Superior temporal gyrus (tissue), 1 donor: ENCODE results near the gene MUC5AC.
"Not testable (repeated sequence)": the region's sequence is repeated elsewhere in the genome, so short reads cannot be mapped to it uniquely, and the experiment has no call there.

Source experiments
- DNase-seq: peaks from one replicate; pipeline ENCODE4 v3.0.0-alpha.2; 2016; ENCODE audit errors: extremely low spot score

Gene MUC5AC, protein sequence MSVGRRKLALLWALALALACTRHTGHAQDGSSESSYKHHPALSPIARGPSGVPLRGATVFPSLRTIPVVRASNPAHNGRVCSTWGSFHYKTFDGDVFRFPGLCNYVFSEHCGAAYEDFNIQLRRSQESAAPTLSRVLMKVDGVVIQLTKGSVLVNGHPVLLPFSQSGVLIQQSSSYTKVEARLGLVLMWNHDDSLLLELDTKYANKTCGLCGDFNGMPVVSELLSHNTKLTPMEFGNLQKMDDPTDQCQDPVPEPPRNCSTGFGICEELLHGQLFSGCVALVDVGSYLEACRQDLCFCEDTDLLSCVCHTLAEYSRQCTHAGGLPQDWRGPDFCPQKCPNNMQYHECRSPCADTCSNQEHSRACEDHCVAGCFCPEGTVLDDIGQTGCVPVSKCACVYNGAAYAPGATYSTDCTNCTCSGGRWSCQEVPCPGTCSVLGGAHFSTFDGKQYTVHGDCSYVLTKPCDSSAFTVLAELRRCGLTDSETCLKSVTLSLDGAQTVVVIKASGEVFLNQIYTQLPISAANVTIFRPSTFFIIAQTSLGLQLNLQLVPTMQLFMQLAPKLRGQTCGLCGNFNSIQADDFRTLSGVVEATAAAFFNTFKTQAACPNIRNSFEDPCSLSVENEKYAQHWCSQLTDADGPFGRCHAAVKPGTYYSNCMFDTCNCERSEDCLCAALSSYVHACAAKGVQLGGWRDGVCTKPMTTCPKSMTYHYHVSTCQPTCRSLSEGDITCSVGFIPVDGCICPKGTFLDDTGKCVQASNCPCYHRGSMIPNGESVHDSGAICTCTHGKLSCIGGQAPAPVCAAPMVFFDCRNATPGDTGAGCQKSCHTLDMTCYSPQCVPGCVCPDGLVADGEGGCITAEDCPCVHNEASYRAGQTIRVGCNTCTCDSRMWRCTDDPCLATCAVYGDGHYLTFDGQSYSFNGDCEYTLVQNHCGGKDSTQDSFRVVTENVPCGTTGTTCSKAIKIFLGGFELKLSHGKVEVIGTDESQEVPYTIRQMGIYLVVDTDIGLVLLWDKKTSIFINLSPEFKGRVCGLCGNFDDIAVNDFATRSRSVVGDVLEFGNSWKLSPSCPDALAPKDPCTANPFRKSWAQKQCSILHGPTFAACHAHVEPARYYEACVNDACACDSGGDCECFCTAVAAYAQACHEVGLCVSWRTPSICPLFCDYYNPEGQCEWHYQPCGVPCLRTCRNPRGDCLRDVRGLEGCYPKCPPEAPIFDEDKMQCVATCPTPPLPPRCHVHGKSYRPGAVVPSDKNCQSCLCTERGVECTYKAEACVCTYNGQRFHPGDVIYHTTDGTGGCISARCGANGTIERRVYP (N-terminal part only)

DNA sequence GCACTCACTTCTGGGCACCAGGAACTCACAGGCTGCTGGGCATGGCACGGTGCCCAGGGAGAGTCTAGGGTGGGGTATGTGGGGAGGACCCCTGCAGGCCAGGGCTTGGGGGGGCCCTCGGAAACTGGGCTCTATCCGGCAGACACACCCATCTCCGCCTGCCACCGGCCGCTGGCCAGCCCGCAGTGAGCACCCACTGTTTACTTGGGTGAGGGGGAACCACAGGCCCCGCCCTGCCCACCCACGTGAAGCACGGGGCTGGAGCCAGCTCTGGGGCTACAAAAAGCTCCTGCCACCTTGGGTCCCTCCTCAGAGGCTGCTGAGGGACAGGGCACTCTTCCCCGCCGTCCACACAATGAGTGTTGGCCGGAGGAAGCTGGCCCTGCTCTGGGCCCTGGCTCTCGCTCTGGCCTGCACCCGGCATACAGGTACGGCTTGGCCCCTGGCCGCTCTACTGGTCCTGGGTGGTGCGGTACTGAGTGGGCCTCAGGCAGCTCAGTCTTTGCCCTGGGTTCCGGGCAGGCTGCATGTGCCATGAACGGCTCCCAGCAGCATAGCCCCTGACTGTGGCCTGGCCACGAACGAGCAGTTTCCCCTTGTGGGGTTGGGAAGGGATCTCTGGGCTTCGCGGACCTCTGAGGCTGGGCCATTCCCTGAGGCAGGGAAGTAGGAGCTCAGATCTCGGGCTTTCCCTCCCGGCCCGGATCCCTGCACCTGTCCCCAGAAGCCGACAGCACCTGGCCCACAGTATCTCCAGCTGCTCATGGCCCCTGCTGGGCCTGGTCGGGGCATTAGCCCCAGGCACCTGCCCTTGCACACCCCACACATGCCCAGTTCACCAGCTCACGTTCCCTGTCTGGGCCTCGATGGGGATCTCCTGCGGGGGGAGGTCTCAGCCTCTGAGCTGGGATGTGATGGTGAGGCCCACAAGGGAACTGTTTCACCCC is at the start of gene MUC5AC:
Gene MUC5AC (plus strand): TSS at position 309 of the 947 bp plus-strand sequence. CDS start 47 bp downstream, at position 356.
- DNase-seq: no peak

DNA sequence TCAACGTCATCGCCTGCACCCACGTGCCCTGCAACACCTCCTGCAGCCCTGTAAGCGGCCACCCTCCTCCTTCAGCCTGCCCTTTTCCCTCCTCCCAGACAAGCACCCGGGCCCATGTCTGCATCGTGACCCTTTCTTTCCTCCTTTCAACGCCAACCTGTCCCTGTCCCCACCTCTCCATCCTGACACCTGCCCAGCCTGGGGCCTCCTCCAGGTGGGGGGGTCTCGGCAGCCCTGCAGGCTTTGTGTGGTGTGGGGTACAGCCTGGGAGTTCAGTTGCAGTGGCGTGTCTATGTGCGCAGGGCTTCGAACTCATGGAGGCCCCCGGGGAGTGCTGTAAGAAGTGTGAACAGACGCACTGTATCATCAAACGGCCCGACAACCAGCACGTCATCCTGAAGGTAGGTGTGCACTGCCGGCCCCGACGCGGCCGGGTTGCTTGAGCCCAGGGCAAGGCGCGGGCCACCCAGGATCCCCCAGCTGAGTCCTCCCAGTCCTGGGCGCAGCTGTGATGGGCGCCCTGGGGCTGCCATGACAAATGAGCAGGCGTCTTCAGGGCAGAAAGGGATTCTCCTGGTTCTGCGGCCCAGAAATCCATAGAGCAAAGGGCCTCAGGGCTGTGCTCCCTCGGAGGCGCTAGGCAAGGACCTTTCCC is 49.4 kb upstream of the MUC5AC start:
- no peak for DNase-seq

DNA sequence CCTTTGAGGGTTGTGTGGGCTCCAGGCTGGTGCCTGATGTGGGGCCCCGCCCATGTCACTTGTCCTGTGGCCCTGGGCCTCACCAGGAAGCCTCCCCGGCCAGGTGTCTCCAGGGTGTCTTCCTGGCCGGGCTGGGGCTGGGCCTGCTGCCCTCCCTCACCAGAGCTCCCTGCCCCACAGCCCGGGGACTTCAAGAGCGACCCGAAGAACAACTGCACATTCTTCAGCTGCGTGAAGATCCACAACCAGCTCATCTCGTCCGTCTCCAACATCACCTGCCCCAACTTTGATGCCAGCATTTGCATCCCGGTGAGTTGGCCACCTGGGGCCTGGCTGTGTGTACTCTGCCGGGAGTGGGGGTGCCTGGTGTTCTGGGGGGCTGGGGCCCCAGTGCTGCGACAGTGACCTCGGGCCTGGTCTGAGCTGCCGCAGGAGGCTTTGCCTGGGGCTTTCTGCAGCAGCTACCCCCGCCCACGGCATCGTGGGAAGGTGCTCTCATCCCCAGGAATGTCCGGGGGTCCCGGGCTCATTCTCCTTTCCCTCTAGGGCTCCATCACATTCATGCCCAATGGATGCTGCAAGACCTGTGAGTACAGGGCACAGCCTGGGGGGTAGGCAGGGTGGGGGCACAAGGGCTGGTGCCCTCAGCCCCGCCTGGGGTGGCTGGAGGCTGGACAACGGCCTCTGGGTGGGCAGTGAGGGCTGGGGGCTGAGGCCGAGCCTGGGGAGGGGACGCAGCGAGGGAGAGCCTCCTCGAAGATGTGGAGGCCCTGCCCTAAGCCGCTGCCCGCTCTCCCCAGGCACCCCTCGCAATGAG is 48.4 kb upstream of the MUC5AC start:
- DNase-seq: no peak

DNA sequence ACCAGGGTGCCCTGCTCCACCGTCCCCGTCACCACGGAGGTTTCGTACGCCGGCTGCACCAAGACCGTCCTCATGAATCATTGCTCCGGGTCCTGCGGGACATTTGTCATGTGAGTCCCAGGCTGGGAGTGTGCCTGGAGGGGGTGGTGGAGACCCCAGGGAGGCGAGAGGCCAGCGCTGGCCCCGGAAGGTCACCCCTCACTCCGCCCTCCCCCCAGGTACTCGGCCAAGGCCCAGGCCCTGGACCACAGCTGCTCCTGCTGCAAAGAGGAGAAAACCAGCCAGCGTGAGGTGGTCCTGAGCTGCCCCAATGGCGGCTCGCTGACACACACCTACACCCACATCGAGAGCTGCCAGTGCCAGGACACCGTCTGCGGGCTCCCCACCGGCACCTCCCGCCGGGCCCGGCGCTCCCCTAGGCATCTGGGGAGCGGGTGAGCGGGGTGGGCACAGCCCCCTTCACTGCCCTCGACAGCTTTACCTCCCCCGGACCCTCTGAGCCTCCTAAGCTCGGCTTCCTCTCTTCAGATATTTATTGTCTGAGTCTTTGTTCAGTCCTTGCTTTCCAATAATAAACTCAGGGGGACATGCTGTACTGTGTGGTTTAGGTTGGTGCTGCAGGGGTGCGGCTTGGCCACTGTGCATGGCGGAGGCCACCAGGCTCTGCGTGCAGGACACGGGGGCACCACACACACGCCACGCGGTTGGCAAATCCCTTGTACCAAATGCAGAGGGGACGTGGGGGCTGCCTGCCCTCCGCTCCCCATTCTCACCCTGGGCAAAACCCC is 47.6 kb upstream of the MUC5AC start:
- DNase-seq: no peak

DNA sequence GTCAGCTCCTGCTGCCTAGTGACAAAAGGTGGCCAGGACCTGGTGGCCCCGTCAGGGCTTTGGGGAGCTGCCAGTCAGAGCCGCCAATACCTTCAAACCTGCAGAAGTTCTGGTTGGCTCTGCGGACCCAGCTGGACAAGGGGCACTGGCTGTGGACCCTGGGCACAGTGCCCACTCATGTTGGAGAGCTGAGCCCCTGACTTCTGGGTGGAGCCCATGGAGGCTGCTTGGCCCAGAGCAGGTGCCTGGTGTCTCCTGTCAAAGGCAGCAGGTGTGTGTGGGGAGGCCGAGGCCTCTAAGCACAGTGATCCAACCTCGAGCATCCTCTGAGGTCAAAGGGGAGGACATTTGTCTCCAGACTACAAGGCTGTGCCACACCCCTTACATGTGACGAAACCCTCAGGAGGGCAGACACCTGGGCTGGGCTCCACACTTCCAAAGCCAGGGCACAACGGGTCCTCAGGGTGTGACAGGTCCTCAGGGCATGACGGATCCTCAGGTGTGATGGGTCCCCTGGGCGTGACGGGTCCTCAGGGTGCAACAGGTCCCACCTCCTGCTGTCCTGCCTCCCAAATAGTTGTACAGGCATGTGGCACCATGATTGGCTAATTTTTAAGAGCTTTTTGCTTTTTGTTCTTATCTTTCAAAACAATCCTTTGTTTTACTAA is 46.1 kb upstream of the MUC5AC start:
- DNase-seq: no peak

DNA sequence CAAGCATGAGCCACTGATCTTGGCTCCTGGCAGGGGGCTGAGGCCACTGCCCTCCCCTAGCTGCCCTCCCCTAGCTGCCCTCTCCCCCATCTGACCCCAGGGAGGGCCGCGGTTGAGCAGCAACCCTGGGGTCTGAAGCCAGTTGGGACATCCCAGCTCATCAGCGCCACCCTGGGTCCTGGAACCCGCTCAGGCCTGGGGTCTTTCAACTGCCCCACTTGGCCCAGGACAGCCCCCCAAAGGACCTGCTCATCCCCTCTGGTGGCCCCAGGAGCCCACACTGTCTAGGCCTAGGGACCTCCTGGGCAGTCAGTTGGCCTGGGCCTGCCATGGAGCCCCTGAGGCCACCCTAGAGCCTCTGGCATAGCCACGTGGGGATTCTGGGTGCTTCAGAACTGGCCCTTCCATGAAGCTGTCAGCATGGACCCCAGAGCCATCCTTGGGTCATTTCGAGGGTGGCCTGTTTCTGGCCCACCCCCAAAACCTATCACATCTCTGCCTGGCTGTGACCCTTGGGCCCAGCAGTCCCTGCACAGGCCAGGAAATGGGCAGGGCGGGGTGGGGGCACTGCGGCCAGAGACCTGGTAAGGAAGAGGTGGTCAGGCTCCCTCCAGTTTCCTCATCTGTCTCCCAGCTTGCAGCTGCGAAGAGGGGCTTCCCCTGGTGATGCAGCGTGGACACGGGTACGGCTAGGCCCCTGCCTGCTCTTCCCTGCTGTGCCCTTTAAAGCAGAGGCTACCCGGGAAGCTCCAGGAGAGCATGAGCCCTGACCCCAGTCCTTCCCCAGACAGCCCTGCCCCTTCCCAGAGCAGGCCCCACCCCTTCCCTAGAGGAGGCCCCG is 45.2 kb upstream of the MUC5AC start:
- no peak for DNase-seq

DNA sequence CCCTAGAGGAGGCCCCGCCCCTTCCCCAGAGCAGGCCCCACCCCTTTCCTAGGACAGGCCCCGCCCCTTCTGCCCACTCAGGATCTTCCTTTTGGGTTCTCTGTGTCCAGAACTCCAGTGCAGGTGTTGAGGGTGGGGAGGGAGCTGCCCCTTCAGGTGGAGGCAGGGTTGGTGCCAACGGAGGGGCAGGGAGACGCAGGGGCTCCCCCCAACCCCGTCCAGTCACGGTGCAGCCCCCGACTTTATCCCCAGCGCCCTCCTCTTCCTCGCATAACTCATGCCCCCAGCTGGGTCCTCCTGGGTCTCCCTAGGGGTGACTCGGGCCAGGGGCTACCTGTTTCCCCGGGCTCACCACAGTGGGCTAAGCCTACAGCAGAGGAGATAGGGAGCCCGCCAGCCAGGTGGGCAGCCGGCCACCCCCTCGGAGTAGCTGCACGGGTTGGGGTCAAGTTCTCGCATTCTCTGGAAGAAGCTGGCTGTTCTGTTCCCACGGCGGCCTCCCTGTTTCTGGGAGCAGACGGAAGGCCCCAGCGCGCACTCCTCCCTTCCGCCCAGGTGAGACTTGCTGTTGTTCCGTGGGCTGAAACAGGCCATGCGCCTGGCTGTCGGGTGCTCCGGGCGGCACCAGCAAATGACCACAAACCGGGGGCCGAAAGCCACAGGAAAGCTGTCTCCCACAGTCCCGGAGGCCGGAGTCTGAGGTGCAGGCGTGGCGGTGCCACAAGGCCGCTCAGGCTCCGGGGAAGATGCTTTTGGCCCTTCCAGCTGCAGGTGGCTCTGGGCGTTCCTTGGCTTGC is 44.1 kb upstream of the MUC5AC start:
- DNase-seq: no peak

DNA sequence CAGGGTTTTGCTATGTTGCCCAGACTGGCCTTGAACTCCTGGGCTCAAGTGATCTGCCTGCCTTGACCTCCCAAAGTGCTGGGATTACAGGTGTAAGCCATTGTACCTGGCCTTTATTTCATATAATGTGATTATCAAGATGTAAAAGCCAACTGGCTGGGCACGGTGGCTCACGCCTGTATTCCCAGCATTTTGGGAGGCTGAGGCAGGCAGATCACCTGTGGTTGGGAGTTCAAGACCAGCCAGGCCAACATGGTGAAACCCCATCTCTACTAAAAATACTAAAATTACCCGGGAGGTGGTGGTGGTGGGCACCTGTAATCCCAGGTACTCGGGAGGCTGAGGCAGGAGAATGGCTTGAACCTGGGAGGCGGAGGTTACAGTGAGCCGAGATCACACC is 42.5 kb upstream of the MUC5AC start:
- not testable (repeated sequence) for DNase-seq

DNA sequence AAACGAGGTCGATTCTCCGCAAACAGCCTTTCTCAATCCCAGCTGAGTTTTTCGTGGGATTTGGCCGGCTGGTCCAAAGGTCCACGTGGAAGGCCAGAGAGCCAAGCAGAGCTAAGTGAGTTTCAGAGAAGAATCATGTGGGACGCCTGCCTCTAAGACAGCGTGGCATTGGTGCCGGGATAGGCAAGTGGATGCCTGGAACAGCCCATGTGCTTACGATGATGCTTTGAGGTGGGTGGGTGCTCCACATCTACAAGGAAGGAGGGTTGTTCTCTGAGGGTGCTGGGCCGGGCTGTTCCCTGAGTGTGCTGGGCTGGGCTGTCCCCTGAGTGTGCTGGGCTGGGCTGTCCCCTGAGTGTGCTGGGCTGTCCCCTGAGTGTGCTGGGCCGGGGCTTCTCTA is 41.6 kb upstream of the MUC5AC start:
- no peak for DNase-seq

DNA sequence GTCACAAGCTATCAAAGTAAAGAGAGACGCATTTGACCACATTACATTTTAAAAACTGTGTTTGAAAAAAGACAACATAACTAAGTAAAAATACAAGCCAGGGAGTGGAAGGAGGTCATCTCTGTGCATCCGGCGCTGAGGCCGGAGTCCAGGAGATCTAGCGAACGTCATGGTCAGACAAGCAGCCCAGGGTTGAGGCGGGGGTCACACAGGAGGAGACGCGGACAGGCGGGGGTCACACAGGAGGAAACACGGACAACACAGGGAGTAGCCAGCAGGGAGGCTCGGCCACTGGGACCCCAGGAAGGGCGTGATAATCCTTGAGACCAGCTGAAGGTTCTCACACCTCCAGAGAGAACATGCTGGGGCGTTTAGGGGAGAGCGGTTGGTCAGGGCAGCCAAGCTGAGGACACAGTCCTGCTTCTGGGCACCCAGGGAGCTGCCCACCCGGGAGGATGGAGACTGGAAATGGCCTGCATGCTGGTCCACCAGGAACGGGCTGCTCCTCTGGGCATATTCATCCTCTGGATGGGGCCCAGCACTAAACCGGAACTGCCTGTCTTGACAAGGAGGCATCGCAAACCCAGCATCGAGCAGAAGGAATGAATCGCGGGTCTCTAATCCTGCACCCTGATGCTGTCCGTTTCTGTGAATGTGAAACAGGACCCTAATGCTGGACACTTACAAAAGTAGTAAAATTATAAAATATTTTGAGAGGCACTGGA is 40.9 kb upstream of the MUC5AC start:
- DNase-seq: no peak

DNA sequence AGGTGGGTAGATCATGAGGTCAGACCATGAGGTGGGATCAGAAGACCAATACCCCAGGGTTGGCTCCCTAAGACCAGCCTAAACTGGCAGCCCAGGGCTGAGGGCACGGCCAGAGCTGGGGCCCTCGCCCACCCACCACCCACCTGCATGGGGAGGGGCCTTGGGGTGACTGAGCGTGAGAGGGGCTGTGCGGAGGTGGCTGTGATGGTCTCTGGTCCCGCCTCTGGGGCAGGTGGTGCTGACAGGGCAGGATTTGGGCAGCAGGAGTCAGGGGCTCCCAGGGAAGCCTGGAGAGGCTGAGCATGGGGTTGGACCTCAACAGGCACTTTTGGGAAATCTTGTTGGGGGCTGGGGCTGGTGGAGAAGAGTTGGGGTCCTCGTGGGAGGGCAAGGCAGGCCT is 39.8 kb upstream of the MUC5AC start:
- DNase-seq: no peak

DNA sequence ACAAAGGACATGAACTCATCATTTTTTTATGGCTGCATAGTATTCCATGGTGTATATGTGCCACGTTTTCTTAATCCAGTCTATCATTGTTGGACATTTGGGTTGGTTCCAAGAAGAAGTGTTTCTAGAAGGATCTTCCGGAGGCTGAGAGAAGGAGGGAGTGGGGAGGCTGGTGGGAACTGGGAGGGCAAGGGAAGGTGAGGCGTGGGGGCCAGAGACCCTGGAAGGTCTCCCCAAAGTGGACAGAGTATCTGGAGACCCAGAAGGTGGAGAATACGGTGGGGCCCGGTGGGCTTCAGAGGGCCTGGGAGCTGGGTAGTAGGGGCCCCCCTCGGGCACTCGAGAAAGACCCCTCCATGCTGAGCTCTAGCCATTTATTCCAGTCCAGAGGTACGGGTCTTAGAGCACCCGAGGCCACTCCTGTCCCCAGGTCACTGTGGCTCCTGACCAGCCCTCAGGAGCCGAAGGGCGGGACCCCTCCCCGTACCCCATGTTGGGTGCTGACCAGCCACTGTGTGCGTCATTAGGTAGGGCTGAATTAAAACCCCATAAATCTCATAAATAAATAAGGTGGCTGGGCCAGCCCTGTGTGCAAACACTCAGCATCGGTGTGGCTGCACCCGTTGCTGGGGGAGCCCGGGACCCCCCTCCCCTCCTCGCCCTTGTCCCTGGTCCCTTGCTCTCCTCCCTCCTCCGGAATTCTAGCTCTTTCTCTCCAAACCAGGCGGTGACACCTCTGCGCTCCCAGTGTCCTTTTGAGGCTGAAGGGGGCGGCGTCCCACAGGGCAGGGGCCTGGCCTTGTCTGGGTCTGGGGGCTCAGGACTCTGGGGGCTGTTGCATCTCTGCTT is 38.8 kb upstream of the MUC5AC start:
- no peak for DNase-seq

DNA sequence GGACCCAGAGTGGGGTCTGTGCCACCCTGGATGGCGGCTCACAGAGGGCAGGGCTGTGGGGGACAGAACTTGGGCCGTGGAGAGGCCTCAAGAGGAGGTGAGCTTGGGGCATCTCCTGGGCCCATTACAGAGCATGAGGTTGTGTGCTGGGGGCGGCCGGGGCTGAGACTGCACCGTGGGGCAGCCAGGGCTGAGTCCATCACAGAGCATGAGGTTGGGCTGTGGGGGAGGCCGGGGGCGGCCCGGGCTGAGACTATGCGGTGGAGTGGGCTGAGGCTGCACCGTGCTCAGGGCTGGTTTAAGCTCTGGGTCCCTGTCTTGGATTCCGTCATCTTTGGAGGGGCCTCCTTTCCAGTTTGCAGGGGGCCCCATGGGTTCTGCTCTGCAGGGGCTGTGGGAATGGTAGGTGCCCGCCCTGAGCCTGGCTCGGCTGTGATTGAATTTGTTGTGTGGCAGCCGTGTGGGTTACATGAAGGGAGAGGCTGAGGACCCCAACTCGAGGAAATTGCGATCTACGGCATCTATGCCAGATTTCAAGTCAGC is 38.1 kb upstream of the MUC5AC start:
- DNase-seq: no peak
